Activated CD8-positive, alpha-beta memory T cell treated with anti-CD3 and anti-CD28 coated beads, Interleukin-2, amount 50 U/mL, for 48 hours (primary cell): ENCODE measurements around the gene CDH13.

ENCODE experiments used
- DNase-seq: peaks from one replicate; pipeline ENCODE4 v3.0.0-alpha.2; 2020

The CDH13 gene

GRCh38 chr16:83136924-83137323 is 510.2 kb downstream of the CDH13 start:
- DNase-seq: no peak

DNA sequence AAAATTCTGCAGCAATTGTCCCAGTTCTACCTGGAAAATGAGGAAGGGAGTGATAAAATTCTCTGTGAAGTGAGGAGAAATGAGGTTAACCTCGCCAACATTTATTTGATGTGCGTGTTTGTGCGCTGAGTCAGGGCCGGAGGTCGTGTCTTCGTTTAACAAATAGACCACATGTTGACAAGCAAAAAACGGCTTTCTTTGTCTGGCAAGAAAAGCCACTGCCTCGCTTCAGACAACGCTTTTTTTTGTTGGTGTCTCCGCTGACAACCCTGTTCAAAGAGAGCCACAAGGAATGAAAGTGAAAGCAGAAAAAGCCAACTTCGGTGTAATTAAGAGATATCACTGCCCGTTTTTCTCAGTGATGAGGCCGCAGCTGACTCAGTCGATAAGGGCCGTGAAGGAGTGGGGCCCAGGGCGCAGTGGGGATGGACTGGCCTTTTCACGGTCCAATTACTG is 510.6 kb downstream of the CDH13 start:
- DNase-seq: no peak

GRCh38 chr16:83137894-83138293 is 511.1 kb downstream of the CDH13 start:
- DNase-seq: no peak

DNA sequence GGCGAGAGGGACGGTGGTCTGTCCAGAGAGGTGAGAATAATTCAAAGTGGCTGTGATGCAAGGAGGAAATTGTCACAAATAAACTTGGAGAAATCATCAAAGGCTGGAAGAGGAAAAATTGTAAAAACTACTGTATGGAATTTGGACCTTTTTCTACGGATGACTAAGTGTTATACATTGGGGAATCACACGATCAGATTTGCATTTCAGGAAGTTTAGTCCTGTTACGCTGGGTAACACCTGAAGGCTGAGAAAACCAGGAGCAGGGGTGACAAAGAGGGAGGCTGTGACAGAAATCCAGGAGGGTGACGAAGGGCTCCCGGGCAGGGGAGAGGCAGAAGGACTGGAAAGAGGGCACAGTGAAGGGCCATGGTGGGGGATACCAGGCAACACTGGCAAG is 511.7 kb downstream of the CDH13 start:
- no peak for DNase-seq

DNA sequence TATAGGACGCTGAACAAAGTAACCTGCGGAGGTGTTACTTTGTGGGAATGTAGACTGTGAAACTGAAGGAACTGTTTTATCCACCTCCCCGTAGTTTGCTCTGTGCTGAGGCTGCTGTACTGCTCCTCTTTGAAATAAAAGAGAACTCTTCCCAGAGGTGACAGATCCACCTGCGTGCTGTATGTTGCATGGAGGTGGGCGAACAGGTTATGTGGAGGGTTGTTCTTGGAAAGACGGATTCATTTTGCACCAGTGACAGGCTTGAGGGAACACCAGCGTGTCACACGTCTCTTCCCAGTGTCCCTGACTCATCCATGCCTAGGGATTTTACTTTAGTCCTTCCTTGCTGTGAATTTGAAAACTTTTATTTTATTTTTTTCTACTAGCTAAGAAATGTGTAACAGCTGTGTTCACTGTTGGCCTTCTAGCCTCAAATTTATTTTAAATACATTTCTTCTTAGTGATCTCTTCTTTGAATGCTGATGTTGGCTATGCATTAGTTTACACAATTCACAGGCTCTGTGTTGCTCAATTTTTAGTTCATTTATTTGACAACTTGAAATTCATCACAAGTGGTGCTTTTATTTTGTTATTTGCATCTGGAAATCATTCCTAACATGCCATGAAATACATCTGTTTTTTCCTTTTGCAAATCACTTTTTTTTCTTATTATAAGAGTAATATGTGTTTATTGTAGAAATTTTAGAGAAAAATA is 512.4 kb downstream of the CDH13 start:
- no peak for DNase-seq

GRCh38 chr16:83143788-83144187 is 517.0 kb downstream of the CDH13 start:
- no peak for DNase-seq

DNA sequence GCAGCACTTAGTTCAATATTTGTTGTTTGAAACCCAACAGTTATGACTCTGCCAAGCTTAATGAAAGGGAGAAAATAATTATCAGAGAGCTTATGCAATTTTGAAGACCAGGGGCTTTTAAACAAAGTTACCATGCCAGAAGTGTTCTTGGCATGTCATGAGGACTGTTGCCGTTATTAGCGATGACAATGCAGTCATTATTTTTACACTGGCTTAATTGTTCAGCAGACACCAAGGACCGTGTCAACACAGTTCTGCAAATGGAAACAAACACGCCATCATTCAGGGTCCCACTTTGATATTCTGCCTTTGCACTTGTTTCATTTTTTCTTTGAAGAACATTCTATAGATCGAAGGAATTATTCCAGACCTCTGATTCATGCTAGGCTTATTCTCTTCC is 518.5 kb downstream of the CDH13 start:
- no peak for DNase-seq

DNA sequence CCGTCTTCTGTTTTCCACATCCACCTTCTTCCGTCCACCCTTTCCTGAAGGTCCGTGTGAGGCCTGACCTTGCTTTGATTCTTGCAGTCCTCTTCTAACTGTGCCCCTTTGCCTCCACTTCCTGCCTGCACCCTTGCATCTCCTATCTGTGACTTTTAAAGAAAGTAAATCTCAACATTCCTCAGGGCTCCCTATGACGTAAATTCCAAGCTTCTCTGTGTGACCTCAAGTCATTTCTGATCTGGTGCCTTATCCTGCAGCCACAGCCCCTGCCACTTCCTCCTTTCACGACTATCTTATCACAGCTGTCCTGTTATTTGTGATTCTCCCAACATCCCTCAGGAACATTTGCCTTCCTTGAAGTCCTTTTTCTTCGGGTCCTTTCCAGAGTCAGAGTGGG is 520.5 kb downstream of the CDH13 start:
- DNase-seq: no peak

DNA sequence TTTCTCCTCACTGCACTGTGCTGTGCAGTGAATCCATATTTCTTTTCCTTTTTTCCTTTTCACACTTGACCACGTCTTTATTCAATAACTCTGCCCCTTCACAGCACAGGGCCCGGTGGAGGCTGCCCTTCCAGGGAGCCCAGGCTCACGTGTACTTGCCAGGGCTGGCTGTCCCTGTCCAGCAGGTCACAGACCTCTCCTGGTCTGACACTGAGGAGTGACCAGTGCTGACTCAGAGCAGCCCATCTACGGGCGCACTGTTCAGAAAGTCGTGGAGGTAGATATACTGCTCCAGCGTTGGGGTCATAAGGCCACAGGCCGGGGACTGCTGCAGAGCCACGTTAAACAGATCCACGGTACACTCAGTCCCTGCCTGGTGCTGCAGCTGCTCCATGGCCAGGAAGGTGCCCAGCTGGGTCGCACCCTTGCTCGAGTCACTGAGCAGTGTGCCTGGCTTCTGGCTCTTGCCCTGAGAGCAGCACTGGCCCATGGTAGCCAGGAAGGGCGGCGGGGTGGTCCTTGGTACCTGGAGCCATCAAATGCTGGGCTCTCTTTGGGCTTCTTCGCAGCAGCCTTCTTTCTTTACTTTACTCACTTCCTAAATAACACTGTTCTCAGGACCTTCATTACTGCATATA is 531.7 kb downstream of the CDH13 start:
- no peak for DNase-seq

DNA sequence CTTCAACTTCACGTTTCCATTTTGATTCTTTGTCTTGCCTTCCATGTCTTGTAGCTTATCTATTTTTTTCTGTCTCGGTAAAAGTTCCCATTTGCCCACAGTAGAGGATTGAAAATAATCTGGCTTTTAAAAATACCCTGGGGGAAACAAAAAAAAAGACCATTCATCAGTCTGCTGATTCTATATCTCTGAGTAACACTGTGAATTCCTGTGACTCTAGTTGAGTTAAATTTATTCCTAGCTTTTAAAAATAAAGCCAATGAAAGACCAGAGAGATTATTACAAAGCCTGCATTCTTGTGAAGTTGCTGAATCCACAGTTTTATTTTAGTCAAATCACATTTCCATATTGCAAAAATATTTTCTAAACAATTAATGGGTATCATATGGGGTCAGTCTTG is 532.3 kb downstream of the CDH13 start:
- DNase-seq: no peak

DNA sequence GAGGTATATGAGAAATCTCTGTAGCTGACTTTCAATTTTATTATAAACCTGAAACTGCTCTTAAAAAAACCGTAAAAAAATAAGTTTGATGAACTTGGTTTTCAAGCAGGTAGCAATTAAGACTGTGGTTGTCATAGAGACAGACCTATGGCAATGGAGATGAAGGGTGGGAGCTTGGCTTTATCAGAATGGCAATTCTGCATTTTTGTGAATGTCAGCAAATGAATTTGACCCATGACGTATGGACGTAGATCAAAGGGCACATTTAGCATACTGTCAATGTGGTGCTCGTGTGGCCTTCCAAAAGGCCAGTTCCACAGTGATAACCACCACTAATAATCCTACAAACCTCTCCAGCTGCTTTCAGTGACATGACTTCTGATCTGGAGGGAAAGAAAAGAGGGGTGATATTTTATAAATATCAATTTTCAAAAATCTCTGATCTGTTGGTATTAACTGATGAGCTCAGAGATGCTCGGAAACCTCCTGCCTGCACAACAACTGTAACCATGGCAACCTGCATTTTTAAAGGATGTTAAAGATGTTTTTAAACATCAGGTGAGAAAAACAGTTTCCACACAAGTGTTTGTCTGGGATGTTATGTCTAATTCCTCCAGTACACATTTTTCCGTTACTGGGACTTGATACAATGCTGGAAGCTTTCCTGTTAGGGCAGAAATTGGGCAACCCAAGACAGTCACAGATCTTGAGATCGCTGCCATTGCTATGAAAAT is 533.7 kb downstream of the CDH13 start:
- DNase-seq: no peak

DNA sequence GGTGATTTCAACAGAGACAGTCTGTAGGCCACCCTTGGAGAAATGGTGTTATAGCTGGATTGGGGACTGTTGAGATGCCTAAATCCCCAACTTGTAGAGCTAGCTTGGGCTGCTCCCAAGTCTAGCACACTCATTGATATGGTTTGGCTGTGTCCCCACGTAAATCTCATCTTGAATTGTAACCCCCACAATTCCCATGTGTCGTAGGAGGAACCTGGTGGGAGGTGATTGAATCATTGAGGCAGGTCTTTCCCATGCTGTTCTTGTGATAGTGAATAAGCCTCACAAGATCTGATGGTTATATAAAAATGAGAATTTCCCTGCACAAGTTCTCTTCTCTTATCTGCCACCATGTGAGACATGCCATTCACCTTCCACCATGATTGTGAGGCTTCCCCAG is 536.0 kb downstream of the CDH13 start:
- no peak for DNase-seq

- no peak for DNase-seq
These were observed 538.0 kb downstream of the CDH13 start for GRCh38 chr16:83164816-83165215.

DNA sequence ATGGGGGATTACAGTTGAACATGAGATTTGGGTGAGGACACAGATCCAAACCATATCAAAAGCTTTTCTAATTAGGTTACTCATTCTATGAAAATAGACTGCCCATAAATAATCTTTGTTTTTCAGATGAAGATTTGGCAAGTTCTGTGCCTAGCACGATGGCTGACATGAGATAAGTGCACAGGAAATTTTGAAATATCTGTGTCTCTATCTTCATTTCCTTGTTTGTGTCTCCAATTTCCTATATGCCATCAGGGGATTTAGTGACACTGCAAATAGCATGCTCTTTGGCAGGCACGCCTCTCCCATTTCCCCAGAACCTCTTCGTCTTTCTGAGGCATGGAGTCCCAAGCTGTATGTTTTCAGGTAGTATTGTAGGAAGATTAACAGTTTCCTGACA is 544.6 kb downstream of the CDH13 start:
- DNase-seq: no peak

- no peak for DNase-seq
These were observed 547.9 kb downstream of the CDH13 start for GRCh38 chr16:83174671-83175070.

- no peak for DNase-seq
These were observed 550.0 kb downstream of the CDH13 start for GRCh38 chr16:83176802-83177201.

DNA sequence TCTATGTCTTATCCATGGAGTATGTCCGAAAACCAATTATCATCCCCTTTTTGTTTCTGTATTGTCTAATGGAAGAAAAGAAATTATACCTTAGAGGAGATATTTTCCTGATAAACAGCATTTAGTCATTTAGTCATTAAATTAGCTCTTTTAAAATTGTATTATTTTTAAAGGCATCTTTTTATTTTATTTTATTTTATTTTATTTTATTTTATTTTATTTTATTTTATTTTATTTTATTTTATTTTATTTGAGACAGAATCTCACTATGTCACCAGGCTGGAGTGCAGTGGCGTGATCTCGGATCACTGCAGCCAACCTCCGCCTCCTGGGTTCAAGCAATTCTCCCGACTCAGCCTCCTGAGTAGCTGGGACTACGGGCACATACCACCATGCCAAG is 559.1 kb downstream of the CDH13 start:
- DNase-seq: no peak

DNA sequence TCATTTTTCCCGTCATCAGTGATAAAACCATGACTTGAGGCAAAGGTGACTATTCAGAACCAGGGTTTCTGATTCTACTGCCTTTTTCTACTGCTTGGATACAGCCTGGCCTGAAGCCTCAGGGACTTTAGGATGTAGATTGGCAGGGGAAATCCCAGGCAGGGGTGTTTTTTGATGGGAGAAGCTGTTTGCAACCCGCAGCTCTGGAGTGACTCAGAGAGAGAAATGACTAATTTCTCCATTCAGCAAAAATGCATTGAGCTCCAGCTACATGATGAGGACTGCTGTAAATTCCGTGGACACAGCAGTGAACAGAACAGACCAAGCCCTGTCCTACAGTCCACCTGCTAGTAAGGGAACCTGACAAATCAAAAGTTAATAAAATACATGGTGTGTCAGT is 560.6 kb downstream of the CDH13 start:
- no peak for DNase-seq

GRCh38 chr16:83196796-83197195 is 570.0 kb downstream of the CDH13 start:
- no peak for DNase-seq

DNA sequence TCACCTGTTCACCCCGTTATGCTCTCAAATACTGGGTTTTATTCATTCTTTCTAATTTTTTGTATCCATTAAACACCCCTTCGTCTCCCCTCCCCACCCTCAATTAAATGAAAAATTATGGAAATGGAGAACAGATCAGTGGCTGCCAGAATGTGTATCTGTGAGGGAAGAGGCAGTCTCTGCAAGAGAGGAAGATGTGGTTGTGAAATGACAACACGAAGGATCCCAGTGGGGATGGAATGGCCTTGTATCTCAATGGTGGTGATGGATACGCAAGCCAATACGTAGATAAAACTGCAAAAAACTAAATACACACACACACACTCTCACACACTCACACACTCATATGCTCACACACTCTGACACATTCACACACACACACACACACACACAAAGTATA is 570.7 kb downstream of the CDH13 start:
- no peak for DNase-seq

- no peak for DNase-seq
These were observed 572.2 kb downstream of the CDH13 start for GRCh38 chr16:83198977-83199376.

GRCh38 chr16:83200005-83200779 is 573.4 kb downstream of the CDH13 start:
- no peak for DNase-seq

- DNase-seq: no peak
These were observed 575.0 kb downstream of the CDH13 start for GRCh38 chr16:83201748-83202147.
